HCT116 (cell line): Measurements from ENCODE around the gene RSPO1.

ENCODE experiments used
- CEBPB ChIP-seq: IDR thresholded peaks from 2 replicates; pipeline ENCODE4 v1.6.1; 2012; ENCODE audit warnings: low read depth
- JUND ChIP-seq: IDR thresholded peaks from 2 replicates; pipeline ENCODE4 v1.6.1; 2012
- MAX ChIP-seq: IDR thresholded peaks from 2 replicates; pipeline ENCODE4 v1.6.1; 2012
- POLR2A ChIP-seq: IDR thresholded peaks from 2 replicates; pipeline ENCODE4 v1.7.0; 2011; ENCODE audit warnings: borderline replicate concordance; ENCODE audit not compliant: insufficient read depth, insufficient read length; ENCODE audit errors: extremely low read depth
- POLR2AphosphoS5 ChIP-seq: IDR thresholded peaks from 2 replicates; pipeline ENCODE4 v1.6.1; 2011; ENCODE audit warnings: mild to moderate bottlenecking, low read depth, low read length, moderate library complexity
- SP1 ChIP-seq: IDR thresholded peaks from 2 replicates; pipeline ENCODE4 v1.6.1; 2012; ENCODE audit warnings: low read depth
- TCF7L2 ChIP-seq: IDR thresholded peaks from 2 replicates; pipeline ENCODE4 v1.7.0; 2011; ENCODE audit warnings: borderline replicate concordance, inconsistent platforms; ENCODE audit not compliant: insufficient read depth, insufficient read length; ENCODE audit errors: extremely low read depth
- YY1 ChIP-seq: IDR thresholded peaks from 2 replicates; pipeline ENCODE4 v1.6.1; 2011; ENCODE audit warnings: low read length, low read depth, moderate library complexity, mild to moderate bottlenecking; ENCODE audit not compliant: insufficient replicate concordance; ENCODE audit errors: extremely low read depth
- ZBTB33 ChIP-seq: IDR thresholded peaks from 2 replicates; pipeline ENCODE4 v1.6.1; 2011; ENCODE audit warnings: mild to moderate bottlenecking, low read length, moderate library complexity; ENCODE audit not compliant: insufficient replicate concordance; ENCODE audit errors: extremely low read depth
- TF ChIP-seq, protein P1 (sequence below), 3 experiments: fragments of 200-600 bp in 1 of 3; sonication (generic) in 1 of 3; IDR thresholded peaks in 2 of 3; conservative IDR thresholded peaks in 1 of 3; 2 replicates each; pipeline ENCODE4 v1.5.1; 2012 to 2017; ENCODE audit warnings: low read depth in 2 of 3, low read length in 2 of 3, antibody characterized with exemption in 1 of 3, borderline replicate concordance in 1 of 3, control low read depth in 1 of 3, mild to moderate bottlenecking in 1 of 3, mixed read lengths in 1 of 3, mixed run types in 1 of 3, moderate library complexity in 1 of 3; ENCODE audit not compliant: insufficient read depth in 1 of 3
- TF ChIP-seq, protein P2 (sequence below): IDR thresholded peaks from 2 replicates; pipeline ENCODE4 v1.6.1; 2012; ENCODE audit warnings: low read depth

- no peak for TF ChIP-seq POLR2AphosphoS5
- TF ChIP-seq SP1 = no peak
- no peak for TF ChIP-seq POLR2A
- TF ChIP-seq, protein P1, sequence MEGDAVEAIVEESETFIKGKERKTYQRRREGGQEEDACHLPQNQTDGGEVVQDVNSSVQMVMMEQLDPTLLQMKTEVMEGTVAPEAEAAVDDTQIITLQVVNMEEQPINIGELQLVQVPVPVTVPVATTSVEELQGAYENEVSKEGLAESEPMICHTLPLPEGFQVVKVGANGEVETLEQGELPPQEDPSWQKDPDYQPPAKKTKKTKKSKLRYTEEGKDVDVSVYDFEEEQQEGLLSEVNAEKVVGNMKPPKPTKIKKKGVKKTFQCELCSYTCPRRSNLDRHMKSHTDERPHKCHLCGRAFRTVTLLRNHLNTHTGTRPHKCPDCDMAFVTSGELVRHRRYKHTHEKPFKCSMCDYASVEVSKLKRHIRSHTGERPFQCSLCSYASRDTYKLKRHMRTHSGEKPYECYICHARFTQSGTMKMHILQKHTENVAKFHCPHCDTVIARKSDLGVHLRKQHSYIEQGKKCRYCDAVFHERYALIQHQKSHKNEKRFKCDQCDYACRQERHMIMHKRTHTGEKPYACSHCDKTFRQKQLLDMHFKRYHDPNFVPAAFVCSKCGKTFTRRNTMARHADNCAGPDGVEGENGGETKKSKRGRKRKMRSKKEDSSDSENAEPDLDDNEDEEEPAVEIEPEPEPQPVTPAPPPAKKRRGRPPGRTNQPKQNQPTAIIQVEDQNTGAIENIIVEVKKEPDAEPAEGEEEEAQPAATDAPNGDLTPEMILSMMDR (IDR thresholded peaks at IDR 0.05 in 2 of 3, conservative IDR thresholded peaks at IDR 0.05 in 1 of 3; ENCODE audit: borderline replicate concordance in 1 of 3, insufficient read depth in 1 of 3, low read depth in 2 of 3, low read length in 2 of 3) = no peak
- no peak for TF ChIP-seq ZBTB33
- TF ChIP-seq TCF7L2 = no peak
- no peak for TF ChIP-seq YY1
- TF ChIP-seq, protein P2, sequence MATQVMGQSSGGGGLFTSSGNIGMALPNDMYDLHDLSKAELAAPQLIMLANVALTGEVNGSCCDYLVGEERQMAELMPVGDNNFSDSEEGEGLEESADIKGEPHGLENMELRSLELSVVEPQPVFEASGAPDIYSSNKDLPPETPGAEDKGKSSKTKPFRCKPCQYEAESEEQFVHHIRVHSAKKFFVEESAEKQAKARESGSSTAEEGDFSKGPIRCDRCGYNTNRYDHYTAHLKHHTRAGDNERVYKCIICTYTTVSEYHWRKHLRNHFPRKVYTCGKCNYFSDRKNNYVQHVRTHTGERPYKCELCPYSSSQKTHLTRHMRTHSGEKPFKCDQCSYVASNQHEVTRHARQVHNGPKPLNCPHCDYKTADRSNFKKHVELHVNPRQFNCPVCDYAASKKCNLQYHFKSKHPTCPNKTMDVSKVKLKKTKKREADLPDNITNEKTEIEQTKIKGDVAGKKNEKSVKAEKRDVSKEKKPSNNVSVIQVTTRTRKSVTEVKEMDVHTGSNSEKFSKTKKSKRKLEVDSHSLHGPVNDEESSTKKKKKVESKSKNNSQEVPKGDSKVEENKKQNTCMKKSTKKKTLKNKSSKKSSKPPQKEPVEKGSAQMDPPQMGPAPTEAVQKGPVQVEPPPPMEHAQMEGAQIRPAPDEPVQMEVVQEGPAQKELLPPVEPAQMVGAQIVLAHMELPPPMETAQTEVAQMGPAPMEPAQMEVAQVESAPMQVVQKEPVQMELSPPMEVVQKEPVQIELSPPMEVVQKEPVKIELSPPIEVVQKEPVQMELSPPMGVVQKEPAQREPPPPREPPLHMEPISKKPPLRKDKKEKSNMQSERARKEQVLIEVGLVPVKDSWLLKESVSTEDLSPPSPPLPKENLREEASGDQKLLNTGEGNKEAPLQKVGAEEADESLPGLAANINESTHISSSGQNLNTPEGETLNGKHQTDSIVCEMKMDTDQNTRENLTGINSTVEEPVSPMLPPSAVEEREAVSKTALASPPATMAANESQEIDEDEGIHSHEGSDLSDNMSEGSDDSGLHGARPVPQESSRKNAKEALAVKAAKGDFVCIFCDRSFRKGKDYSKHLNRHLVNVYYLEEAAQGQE = no peak
- TF ChIP-seq MAX = no peak
- TF ChIP-seq JUND = no peak
- TF ChIP-seq CEBPB = no peak
Measured at GRCh38 chr1:37667023-37667671, 32.5 kb upstream of the RSPO1 start.
